Measurements from ENCODE around the gene SYT1. TPM values are rescaled to one million over a fixed set of nuclear protein-coding genes. Genes with fewer than 3 reads are reported as not detected.

The SYT1 gene
- total RNA-seq, 2 donors from 2014 or later = 6.1 to 11.5 TPM

GRCh38 chr12:79085106-79085682, 220.6 kb downstream of the SYT1 start:
- intact Hi-C loops (cut with DNase I) = no loop called here
- Histone ChIP-seq H3K27ac (no peak overlapping the region), H3K36me3 (no peaks in the 10 kb centered on the region), H3K4me1 (replicated peaks) (no peaks in the 10 kb centered on the region), H3K9me3 (no peaks in the 10 kb centered on the region), H3K27me3 (replicated peaks; ENCODE audit: insufficient read depth) (no peaks in the 10 kb centered on the region), H3K4me3 (no peak overlapping the region)
- 99% methylated on average over 2 of the region's 2 CpGs for WGBS
- no peak for DNase-seq (ENCODE audit: low spot score)
- TF ChIP-seq POLR2AphosphoS5 (IDR thresholded peaks at IDR 0.05) (no peak), POLR2A (IDR thresholded peaks at IDR 0.05) (no peak), CTCF (IDR thresholded peaks at IDR 0.05) (no peak)

GRCh38 chr12:79086541-79087296, 222.1 kb downstream of the SYT1 start:
- Histone ChIP-seq H3K4me1 (replicated peaks) (no peaks in the 10 kb centered on the region), H3K27ac (no peak overlapping the region), H3K27me3 (replicated peaks; ENCODE audit: insufficient read depth) (no peaks in the 10 kb centered on the region), H3K4me3 (no peak overlapping the region), H3K36me3 (no peaks in the 10 kb centered on the region), H3K9me3 (no peaks in the 10 kb centered on the region)
- DNase-seq (ENCODE audit: low spot score) = no peak
- intact Hi-C loops (cut with DNase I) = no loop called here
- WGBS = 29% methylated on average over 8 of the region's 8 CpGs
- TF ChIP-seq POLR2AphosphoS5 (IDR thresholded peaks at IDR 0.05) = no peak
- no peak for TF ChIP-seq CTCF (IDR thresholded peaks at IDR 0.05)
- no peak for TF ChIP-seq POLR2A (IDR thresholded peaks at IDR 0.05)

GRCh38 chr12:79098530-79098929, 234.0 kb downstream of the SYT1 start:
- Histone ChIP-seq H3K4me1 (replicated peaks) (no peaks in the 10 kb centered on the region), H3K36me3 (no peaks in the 10 kb centered on the region), H3K27ac (no peak overlapping the region), H3K9me3 (no peaks in the 10 kb centered on the region), H3K4me3 (no peak overlapping the region), H3K27me3 (replicated peaks; ENCODE audit: insufficient read depth) (no peaks in the 10 kb centered on the region)
- 30% methylated on average over 3 of the region's 3 CpGs for WGBS
- intact Hi-C loops (cut with DNase I) = no loop called here
- TF ChIP-seq CTCF (IDR thresholded peaks at IDR 0.05) (no peak), POLR2AphosphoS5 (IDR thresholded peaks at IDR 0.05) (no peak), POLR2A (IDR thresholded peaks at IDR 0.05) (no peak)
- no peak for DNase-seq (ENCODE audit: low spot score)

GRCh38 chr12:79108962-79109361, 244.4 kb downstream of the SYT1 start:
- WGBS = 97% methylated on average over 2 of the region's 2 CpGs
- Histone ChIP-seq H3K9me3 (no peaks in the 10 kb centered on the region), H3K4me3 (no peak overlapping the region), H3K36me3 (no peaks in the 10 kb centered on the region), H3K27ac (no peak overlapping the region), H3K27me3 (replicated peaks; ENCODE audit: insufficient read depth) (no peaks in the 10 kb centered on the region), H3K4me1 (replicated peaks) (no peaks in the 10 kb centered on the region)
- TF ChIP-seq POLR2A (IDR thresholded peaks at IDR 0.05) (no peak), CTCF (IDR thresholded peaks at IDR 0.05) (no peak), POLR2AphosphoS5 (IDR thresholded peaks at IDR 0.05) (no peak)
- DNase-seq (ENCODE audit: low spot score) = no peak
- intact Hi-C loops (cut with DNase I) = no loop called here

GRCh38 chr12:79114896-79115295, 250.3 kb downstream of the SYT1 start:
- Histone ChIP-seq H3K4me1 (replicated peaks) (no peaks in the 10 kb centered on the region), H3K4me3 (no peak overlapping the region), H3K27me3 (replicated peaks; ENCODE audit: insufficient read depth) (no peaks in the 10 kb centered on the region), H3K9me3 (no peaks in the 10 kb centered on the region), H3K27ac (no peak overlapping the region), H3K36me3 (no peaks in the 10 kb centered on the region)
- no peak for DNase-seq (ENCODE audit: low spot score)
- no peak for TF ChIP-seq POLR2AphosphoS5 (IDR thresholded peaks at IDR 0.05)
- no peak for TF ChIP-seq CTCF (IDR thresholded peaks at IDR 0.05)
- TF ChIP-seq POLR2A (IDR thresholded peaks at IDR 0.05) = no peak
- intact Hi-C loops (cut with DNase I) = no loop called here

All from prostate gland (tissue), 2 donors.